ENCODE results near the gene CENPC. TPM values are rescaled to one million over a fixed set of nuclear protein-coding genes. Genes with fewer than 3 reads are reported as not detected.

CENPC gene
- 10 to 100 TPM; 23.3 to 36.0 (median 27.3) TPM for polyA plus RNA-seq (ENCODE audit: insufficient read length in 4 of 4)

- DNase-seq (ENCODE audit: low read depth in 4 of 4, low spot score in 2 of 4): peak; percentile 81 to 94 (median 88)
These were observed at the start of gene CENPC for GRCh38 chr4:67545199-67546003. CENPC (minus strand) TSS chr4:67545503; CDS start chr4:67545355, 148 bp downstream.

- DNase-seq (ENCODE audit: low read depth in 4 of 4, low spot score in 2 of 4): no peak
These were observed 48.5 kb upstream of the CENPC start for GRCh38 chr4:67593741-67594175.

GRCh38 chr4:67587156-67587555 is 41.9 kb upstream of the CENPC start:
- DNase-seq (ENCODE audit: low read depth in 4 of 4, low spot score in 2 of 4): no peak

- DNase-seq (ENCODE audit: low read depth in 4 of 4, low spot score in 2 of 4): no peak
These were observed 39.2 kb upstream of the CENPC start for GRCh38 chr4:67584496-67584895.

- DNase-seq (ENCODE audit: low read depth in 4 of 4, low spot score in 2 of 4): no peak
These were observed 36.6 kb upstream of the CENPC start for GRCh38 chr4:67581913-67582312.

GRCh38 chr4:67581208-67581857 is 36.0 kb upstream of the CENPC start:
- no peak for DNase-seq (ENCODE audit: low read depth in 4 of 4, low spot score in 2 of 4)

GRCh38 chr4:67580577-67580976 is 35.3 kb upstream of the CENPC start:
- no peak for DNase-seq (ENCODE audit: low read depth in 4 of 4, low spot score in 2 of 4)

- DNase-seq (ENCODE audit: low read depth in 4 of 4, low spot score in 2 of 4): no peak
These were observed 31.2 kb upstream of the CENPC start for GRCh38 chr4:67576538-67576937.

GRCh38 chr4:67576059-67576466 is 30.8 kb upstream of the CENPC start:
- no peak for DNase-seq (ENCODE audit: low read depth in 4 of 4, low spot score in 2 of 4)

GRCh38 chr4:67575232-67576058 is 30.1 kb upstream of the CENPC start:
- peak; percentile 9 to 31 (median 15) for DNase-seq (ENCODE audit: low read depth in 4 of 4, low spot score in 2 of 4)

- no peak for DNase-seq (ENCODE audit: low read depth in 4 of 4, low spot score in 2 of 4)
These were observed 27.9 kb upstream of the CENPC start for GRCh38 chr4:67573193-67573592.

- no peak for DNase-seq (ENCODE audit: low read depth in 4 of 4, low spot score in 2 of 4)
These were observed 26.7 kb upstream of the CENPC start for GRCh38 chr4:67571975-67572374.

GRCh38 chr4:67570537-67570936 is 25.2 kb upstream of the CENPC start:
- DNase-seq (ENCODE audit: low read depth in 4 of 4, low spot score in 2 of 4): no peak

- no peak for DNase-seq (ENCODE audit: low read depth in 4 of 4, low spot score in 2 of 4)
These were observed 23.5 kb upstream of the CENPC start for GRCh38 chr4:67568820-67569219.

GRCh38 chr4:67566335-67566734 is 21.0 kb upstream of the CENPC start:
- DNase-seq (ENCODE audit: low read depth in 4 of 4, low spot score in 2 of 4): no peak

- DNase-seq (ENCODE audit: low read depth in 4 of 4, low spot score in 2 of 4): no peak
These were observed 20.0 kb upstream of the CENPC start for GRCh38 chr4:67565284-67565683.

GRCh38 chr4:67558493-67558892 is 13.2 kb upstream of the CENPC start, which contains the start of gene STAP1:
STAP1 (plus strand) TSS chr4:67558727; CDS start chr4:67558810, 83 bp downstream.
- DNase-seq (ENCODE audit: low read depth in 4 of 4, low spot score in 2 of 4): no peak

GRCh38 chr4:67556436-67556835 is 11.1 kb upstream of the CENPC start:
- DNase-seq (ENCODE audit: low read depth in 4 of 4, low spot score in 2 of 4): no peak

- DNase-seq (ENCODE audit: low read depth in 4 of 4, low spot score in 2 of 4): no peak
These were observed 10.1 kb upstream of the CENPC start for GRCh38 chr4:67555447-67555846.

- DNase-seq (ENCODE audit: low read depth in 4 of 4, low spot score in 2 of 4): no peak
These were observed 8.8 kb upstream of the CENPC start for GRCh38 chr4:67554096-67554495.
